Thyroid gland (tissue), 4 donors: ENCODE results near the gene COG5. TPM values are rescaled to one million over a fixed set of nuclear protein-coding genes. Genes with fewer than 3 reads are reported as not detected.

ENCODE experiments used
- DNase-seq, 2 donors: peaks; one replicate each; pipeline ENCODE4 v3.0.0-alpha.2; 2019
- H3K27ac ChIP-seq, 3 donors: fragments of 200-600 bp; sonication (generic); 1 replicate in 2 of 3; 2 replicates in 1 of 3; pipeline ENCODE4 v1.5.1; 2016 to 2019; ENCODE audit warnings: mild to moderate bottlenecking in 1 of 3, moderate library complexity in 1 of 3
- H3K27me3 ChIP-seq: fragments of 200-600 bp; sonication (generic); one replicate; pipeline ENCODE4 v1.5.1; 2019
- H3K36me3 ChIP-seq, 2 donors: fragments of 200-600 bp; sonication (generic); one replicate each; pipeline ENCODE4 v1.5.1; 2016 to 2019
- H3K4me1 ChIP-seq, 2 donors: fragments of 200-600 bp; sonication (generic); one replicate each; pipeline ENCODE4 v1.5.1; 2017 to 2019
- H3K4me3 ChIP-seq, 3 donors: fragments of 200-600 bp; sonication (generic); replicated peaks in 1 of 3; 1 replicate in 2 of 3; 2 replicates in 1 of 3; pipeline ENCODE4 v1.5.1; 2016; ENCODE audit warnings: mild to moderate bottlenecking in 1 of 3
- H3K9me3 ChIP-seq: fragments of 200-600 bp; sonication (generic); one replicate; pipeline ENCODE4 v1.5.1; 2017
- CTCF ChIP-seq, 6 experiments: fragments of 200-600 bp in 3 of 6; fragments of 450-650 bp in 3 of 6; sonication (generic) in 3 of 6; IDR thresholded peaks; one replicate each; pipeline ENCODE4 v1.5.1; 2016 to 2019; ENCODE audit warnings: antibody characterized with exemption in 6 of 6, mild to moderate bottlenecking in 2 of 6, inconsistent platforms in 1 of 6, moderate library complexity in 1 of 6
- POLR2A ChIP-seq, 2 donors: fragments of 450-650 bp; IDR thresholded peaks; one replicate each; pipeline ENCODE4 v1.6.1; 2017; ENCODE audit warnings: antibody characterized with exemption in 2 of 2, mild to moderate bottlenecking in 2 of 2, moderate library complexity in 1 of 2
- WGBS, 2 donors: methylation state at CpG; one replicate each; pipeline ENCODE4 v1.1.5; 2017; 5-methylcytosine and 5-hydroxymethylcytosine counted together
- intact Hi-C: fragments of 100-400 bp; cut with DNase I; formaldehyde crosslinking; loops from one replicate; pipeline ENCODE4 v1.15.1; 2023
- total RNA-seq, 4 donors: library from RNA; depleted of rRNA; stranded (reverse); fragments of >200 nt; gene quantifications; one replicate each; pipeline ENCODE4 v1.2.3, GENCODE V29; 2016

Gene COG5
- total RNA-seq, 4 donors from 2014 or later: 108 to 268 (median 148) TPM

- no peak for DNase-seq
- intact Hi-C loops: no loop called here
- H3K9me3 ChIP-seq: no peaks in the 10 kb centered on the region
- H3K4me1 ChIP-seq: no peaks in the 10 kb centered on the region
- H3K27me3 ChIP-seq: no peaks in the 10 kb centered on the region
- 96% methylated on average over 1 of the region's 1 CpG for WGBS, 2 donors
- peaks cover 0 to 8% of the 10 kb centered on the region in 2 donors for H3K36me3 ChIP-seq
- H3K27ac ChIP-seq: no peak overlapping the region
- no peak for TF ChIP-seq POLR2A (IDR thresholded peaks at IDR 0.05)
- TF ChIP-seq CTCF (IDR thresholded peaks at IDR 0.05): no peak
- H3K4me3 ChIP-seq: no peak overlapping the region
Measured at GRCh38 chr7:107321611-107322010, 242.1 kb downstream of the COG5 start.

- 97 to 98% methylated on average over 2 of the region's 2 CpGs for WGBS, 2 donors
- Histone ChIP-seq H3K4me1 (no peaks in the 10 kb centered on the region), H3K27me3 (no peaks in the 10 kb centered on the region), H3K4me3 (no peak overlapping the region), H3K36me3 (peaks cover 0 to 8% of the 10 kb centered on the region in 2 donors), H3K27ac (no peak overlapping the region), H3K9me3 (no peaks in the 10 kb centered on the region)
- no peak for DNase-seq
- TF ChIP-seq CTCF (IDR thresholded peaks at IDR 0.05) (no peak), POLR2A (IDR thresholded peaks at IDR 0.05) (no peak)
- intact Hi-C loops: no loop called here
Measured at GRCh38 chr7:107319724-107320228, 243.9 kb downstream of the COG5 start.

GRCh38 chr7:107318523-107319160 lies 245.1 kb downstream of the COG5 start:
- Histone ChIP-seq H3K4me1 (no peaks in the 10 kb centered on the region), H3K9me3 (no peaks in the 10 kb centered on the region), H3K27me3 (no peaks in the 10 kb centered on the region), H3K4me3 (no peak overlapping the region), H3K36me3 (peaks cover 0 to 4% of the 10 kb centered on the region in 2 donors), H3K27ac (no peak overlapping the region)
- TF ChIP-seq CTCF (IDR thresholded peaks at IDR 0.05): no peak
- TF ChIP-seq POLR2A (IDR thresholded peaks at IDR 0.05): no peak
- intact Hi-C loops: no loop called here
- WGBS, 2 donors: 82 to 84% methylated on average over 3 of the region's 3 CpGs
- DNase-seq: no peak

- no peak for DNase-seq
- intact Hi-C loops: no loop called here
- TF ChIP-seq POLR2A (IDR thresholded peaks at IDR 0.05) (no peak), CTCF (IDR thresholded peaks at IDR 0.05) (no peak)
- Histone ChIP-seq H3K36me3 (no peaks in the 10 kb centered on the region), H3K4me3 (no peak overlapping the region), H3K27ac (no peak overlapping the region), H3K27me3 (no peaks in the 10 kb centered on the region), H3K4me1 (no peaks in the 10 kb centered on the region), H3K9me3 (no peaks in the 10 kb centered on the region)
- WGBS, 2 donors: 85 to 92% methylated on average over 1 of the region's 1 CpG
Measured at GRCh38 chr7:107315716-107316220, 248.0 kb downstream of the COG5 start.

- DNase-seq: no peak
- Histone ChIP-seq H3K36me3 (no peaks in the 10 kb centered on the region), H3K4me3 (no peak overlapping the region), H3K27ac (no peak overlapping the region), H3K9me3 (no peaks in the 10 kb centered on the region), H3K27me3 (no peaks in the 10 kb centered on the region), H3K4me1 (no peaks in the 10 kb centered on the region)
- intact Hi-C loops: no loop called here
- TF ChIP-seq CTCF (IDR thresholded peaks at IDR 0.05) (no peak), POLR2A (IDR thresholded peaks at IDR 0.05) (no peak)
- 87 to 100% methylated on average over 1 of the region's 1 CpG for WGBS, 2 donors
Measured at GRCh38 chr7:107313355-107313754, 250.4 kb downstream of the COG5 start.
